LoVo (cell line): ENCODE data around the gene SNX8.
A peak's percentile ranks its signal among the peaks of the same experiment; 100 is the strongest.

Source experiments
- DNase-seq: peaks from one replicate; pipeline ENCODE4 v3.0.0-alpha.2; 2016; ENCODE audit warnings: low spot score

Gene SNX8

GRCh38 chr7:2243458-2243857 lies 70.8 kb downstream of the SNX8 start:
- no peak for DNase-seq

GRCh38 chr7:2242541-2243429 lies 71.5 kb downstream of the SNX8 start:
- DNase-seq = no peak

GRCh38 chr7:2241580-2242540 lies 72.4 kb downstream of the SNX8 start, which contains the start of the genes MRM2 and NUDT1:
Gene MRM2 (minus strand): TSS chr7:2242205. CDS start chr7:2242169, 36 bp downstream.
Gene NUDT1 (plus strand): TSS chr7:2242226. CDS start chr7:2244575, 2,349 bp downstream.
- DNase-seq = peak; percentile 95

- no peak for DNase-seq
Observed at GRCh38 chr7:2239242-2239641, 75.0 kb downstream of the SNX8 start.

GRCh38 chr7:2237109-2237602 lies 77.1 kb downstream of the SNX8 start:
- no peak for DNase-seq

GRCh38 chr7:2233926-2234325 lies 80.3 kb downstream of the SNX8 start:
- no peak for DNase-seq

GRCh38 chr7:2232766-2233520 lies 81.3 kb downstream of the SNX8 start, which contains the start of gene MAD1L1:
Gene MAD1L1 (minus strand): TSS chr7:2232945. CDS start chr7:2230133, 2,812 bp downstream.
- DNase-seq = peak; percentile 96

GRCh38 chr7:2231992-2232765 lies 82.1 kb downstream of the SNX8 start:
- peak; percentile 7 for DNase-seq

GRCh38 chr7:2230882-2231281 lies 83.4 kb downstream of the SNX8 start:
- DNase-seq = no peak

- no peak for DNase-seq
Observed at GRCh38 chr7:2230226-2230625, 84.0 kb downstream of the SNX8 start.

GRCh38 chr7:2229467-2229866 lies 84.8 kb downstream of the SNX8 start:
- no peak for DNase-seq

- DNase-seq = no peak
Observed at GRCh38 chr7:2228921-2229320, 85.3 kb downstream of the SNX8 start.

- DNase-seq = no peak
Observed at GRCh38 chr7:2227699-2228098, 86.5 kb downstream of the SNX8 start.

- DNase-seq = no peak
Observed at GRCh38 chr7:2225830-2226229, 88.4 kb downstream of the SNX8 start.

- peak; percentile 66 for DNase-seq
Observed at GRCh38 chr7:2225336-2225735, 88.9 kb downstream of the SNX8 start.

- peak; percentile 67 for DNase-seq
Observed at GRCh38 chr7:2224934-2225333, 89.3 kb downstream of the SNX8 start.

- peak; percentile 7 for DNase-seq
Observed at GRCh38 chr7:2224491-2224928, 89.7 kb downstream of the SNX8 start.

- DNase-seq = no peak
Observed at GRCh38 chr7:2223321-2223720, 90.9 kb downstream of the SNX8 start.

GRCh38 chr7:2222516-2222915 lies 91.7 kb downstream of the SNX8 start:
- no peak for DNase-seq

- DNase-seq = no peak
Observed at GRCh38 chr7:2220954-2221353, 93.3 kb downstream of the SNX8 start.

GRCh38 chr7:2220506-2220905 lies 93.7 kb downstream of the SNX8 start:
- no peak for DNase-seq
